ENCODE measurements around the gene SRRM4. TPM values are rescaled to one million over a fixed set of nuclear protein-coding genes. Genes with fewer than 3 reads are reported as not detected.
A peak's percentile ranks its signal among the peaks of the same experiment; 100 is the strongest.
"Not testable (repeated sequence)": the region's sequence is repeated elsewhere in the genome, so short reads cannot be mapped to it uniquely, and the experiment has no call there.

SRRM4 gene
- total and polyA plus RNA-seq, 2 experiments from 2014 or later, result 0.53 to 0.63 TPM

DNA sequence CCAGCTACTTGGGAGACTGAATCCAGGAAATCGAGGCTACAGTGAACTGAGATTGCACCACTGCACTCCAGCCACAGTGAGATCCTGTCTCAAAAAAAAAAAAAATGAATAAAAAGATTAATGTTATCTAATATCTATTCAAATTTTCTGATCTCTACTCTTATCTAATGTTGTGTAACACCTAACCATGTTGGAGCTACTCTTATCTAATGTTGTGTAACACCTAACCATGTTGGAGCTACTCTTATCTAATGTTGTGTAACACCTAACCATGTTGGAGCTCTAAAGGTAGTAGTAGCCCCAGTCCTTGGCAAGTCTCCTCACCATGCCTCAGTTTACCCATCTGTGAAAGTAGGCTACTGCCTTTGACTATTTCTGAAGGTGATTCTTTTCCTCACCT is 26.9 kb downstream of the SRRM4 start:
- H3K4me3 Mint-ChIP-seq, result 0 out of 3 replicates have a peak overlapping the region, but pooled peaks have one; percentile 56
- not testable (repeated sequence) for H3K79me2 ChIP-seq (replicated peaks; ENCODE audit: insufficient read depth); H3F3A ChIP-seq (replicated peaks; ENCODE audit: low read depth); H3K36me3 ChIP-seq (ENCODE audit: insufficient read depth); H3K27ac ChIP-seq (ENCODE audit: low read depth); H3K27me3 ChIP-seq (ENCODE audit: insufficient read depth); H3K27ac Mint-ChIP-seq; ATAC-seq; H3K9me2 ChIP-seq (ENCODE audit: insufficient read depth); H4K20me1 ChIP-seq (replicated peaks; ENCODE audit: insufficient read depth); H3K36me3 Mint-ChIP-seq (ENCODE audit: low read depth); H3K9me3 Mint-ChIP-seq; DNase-seq (ENCODE audit: low spot score)
- H2AFZ ChIP-seq, result peak overlapping the region; percentile 98; the same call in 1 of the 2 replicates
- H3K4me1 ChIP-seq (ENCODE audit: insufficient read depth), result peaks cover 56% of the 10 kb centered on the region
- peaks cover 57% of the 10 kb centered on the region for H3K4me1 Mint-ChIP-seq
- peak overlapping the region; percentile 97 for H3K4me2 ChIP-seq
- peaks cover 11% of the 10 kb centered on the region for H3K27me3 Mint-ChIP-seq (ENCODE audit: insufficient read depth, low read depth, poor library complexity)
- peak overlapping the region; percentile 62 for H3K4me3 ChIP-seq

- peak; percentile 56 for DNase-seq (ENCODE audit: low spot score)
These were observed 27.4 kb downstream of the SRRM4 start for GRCh38 chr12:119008691-119009221.

GRCh38 chr12:119011231-119011630 is 29.9 kb downstream of the SRRM4 start:
- H3K4me3 Mint-ChIP-seq, result no peak overlapping the region
- no peaks in the 10 kb centered on the region for H3K9me2 ChIP-seq (ENCODE audit: insufficient read depth)
- no peaks in the 10 kb centered on the region for H3K36me3 ChIP-seq (ENCODE audit: insufficient read depth)
- H2AFZ ChIP-seq, result no peak overlapping the region
- ATAC-seq (no peak), DNase-seq (ENCODE audit: low spot score) (no peak)
- peaks cover 9% of the 10 kb centered on the region; the same call in 1 of the 2 replicates for H3K27me3 ChIP-seq (ENCODE audit: insufficient read depth)
- H3K79me2 ChIP-seq (replicated peaks; ENCODE audit: insufficient read depth), result no peaks in the 10 kb centered on the region
- no peak overlapping the region for H3K27ac ChIP-seq (ENCODE audit: low read depth)
- peaks cover 42% of the 10 kb centered on the region for H3K4me1 Mint-ChIP-seq
- H3K27ac Mint-ChIP-seq, result no peak overlapping the region
- no peaks in the 10 kb centered on the region; the same call in 2 of the 3 replicates for H3K9me3 Mint-ChIP-seq
- TF ChIP-seq ZNF331 (CRISPR knock-in tag; IDR thresholded peaks at IDR 0.05; ENCODE audit: low read depth), result no peak
- TF ChIP-seq, protein P1, sequence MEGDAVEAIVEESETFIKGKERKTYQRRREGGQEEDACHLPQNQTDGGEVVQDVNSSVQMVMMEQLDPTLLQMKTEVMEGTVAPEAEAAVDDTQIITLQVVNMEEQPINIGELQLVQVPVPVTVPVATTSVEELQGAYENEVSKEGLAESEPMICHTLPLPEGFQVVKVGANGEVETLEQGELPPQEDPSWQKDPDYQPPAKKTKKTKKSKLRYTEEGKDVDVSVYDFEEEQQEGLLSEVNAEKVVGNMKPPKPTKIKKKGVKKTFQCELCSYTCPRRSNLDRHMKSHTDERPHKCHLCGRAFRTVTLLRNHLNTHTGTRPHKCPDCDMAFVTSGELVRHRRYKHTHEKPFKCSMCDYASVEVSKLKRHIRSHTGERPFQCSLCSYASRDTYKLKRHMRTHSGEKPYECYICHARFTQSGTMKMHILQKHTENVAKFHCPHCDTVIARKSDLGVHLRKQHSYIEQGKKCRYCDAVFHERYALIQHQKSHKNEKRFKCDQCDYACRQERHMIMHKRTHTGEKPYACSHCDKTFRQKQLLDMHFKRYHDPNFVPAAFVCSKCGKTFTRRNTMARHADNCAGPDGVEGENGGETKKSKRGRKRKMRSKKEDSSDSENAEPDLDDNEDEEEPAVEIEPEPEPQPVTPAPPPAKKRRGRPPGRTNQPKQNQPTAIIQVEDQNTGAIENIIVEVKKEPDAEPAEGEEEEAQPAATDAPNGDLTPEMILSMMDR (conservative IDR thresholded peaks at IDR 0.05; ENCODE audit: low read depth in 2 of 2), result 0 out of 4 replicates have a peak, but pooled peaks of 1 of the 2 experiments have one; percentile 7
- peaks cover 6% of the 10 kb centered on the region for H3K27me3 Mint-ChIP-seq (ENCODE audit: insufficient read depth, low read depth, poor library complexity)
- no peak overlapping the region for H3K4me3 ChIP-seq
- peaks cover 39% of the 10 kb centered on the region for H3K4me1 ChIP-seq (ENCODE audit: insufficient read depth)
- H3K4me2 ChIP-seq, result no peak overlapping the region
- no peaks in the 10 kb centered on the region for H3F3A ChIP-seq (replicated peaks; ENCODE audit: low read depth)
- no peaks in the 10 kb centered on the region for H3K36me3 Mint-ChIP-seq (ENCODE audit: low read depth)
- no peaks in the 10 kb centered on the region for H4K20me1 ChIP-seq (replicated peaks; ENCODE audit: insufficient read depth)

More at GRCh38 chr12:119008691-119009221, 27.4 kb downstream of the SRRM4 start:
- peak overlapping the region; percentile 98 for H2AFZ ChIP-seq
- peaks cover 9% of the 10 kb centered on the region; the same call in 1 of the 2 replicates for H3K27me3 ChIP-seq (ENCODE audit: insufficient read depth)
- H3K36me3 ChIP-seq (ENCODE audit: insufficient read depth), result no peaks in the 10 kb centered on the region
- no peaks in the 10 kb centered on the region for H3K79me2 ChIP-seq (replicated peaks; ENCODE audit: insufficient read depth)
- Mint-ChIP-seq H3K4me3 (peak overlapping the region; percentile 56), H3K27me3 (ENCODE audit: insufficient read depth, low read depth, poor library complexity) (peaks cover 11% of the 10 kb centered on the region), H3K27ac (0 out of 2 replicates have a peak overlapping the region, but pooled peaks have one; percentile 40), H3K4me1 (peaks cover 52% of the 10 kb centered on the region), H3K9me3 (no peaks in the 10 kb centered on the region; the same call in 2 of the 3 replicates), H3K36me3 (ENCODE audit: low read depth) (no peaks in the 10 kb centered on the region)
- ATAC-seq, result peak; percentile 56
- H3K4me2 ChIP-seq, result peak overlapping the region; percentile 97
- TF ChIP-seq ZNF114 (CRISPR knock-in tag; IDR thresholded peaks at IDR 0.05), result no peak
- no peaks in the 10 kb centered on the region for H4K20me1 ChIP-seq (replicated peaks; ENCODE audit: insufficient read depth)
- no peaks in the 10 kb centered on the region for H3K9me2 ChIP-seq (ENCODE audit: insufficient read depth)
- H3F3A ChIP-seq (replicated peaks; ENCODE audit: low read depth), result no peaks in the 10 kb centered on the region
- H3K27ac ChIP-seq (ENCODE audit: low read depth), result no peak overlapping the region
- peaks cover 53% of the 10 kb centered on the region for H3K4me1 ChIP-seq (ENCODE audit: insufficient read depth)
- H3K4me3 ChIP-seq, result peak overlapping the region; percentile 62
